ENCODE results near the gene EPN1. TPM values are rescaled to one million over a fixed set of nuclear protein-coding genes. Genes with fewer than 3 reads are reported as not detected.

EPN1 gene
- polyA plus RNA-seq, 1 donor (not counting 4 experiments of a cell fraction or from before 2014, with no cell fraction given), result 23.3 TPM

- Histone ChIP-seq H3K4me1 (ENCODE audit: control insufficient read depth, extremely low read depth, insufficient read depth, low read length) (peaks cover 39% of the 10 kb centered on the region), H4K20me1 (ENCODE audit: control insufficient read depth, extremely low read depth, insufficient read depth, low read length) (no peaks in the 10 kb centered on the region), H2AFZ (ENCODE audit: control insufficient read depth, low read length) (no peak overlapping the region), H3K36me3 (ENCODE audit: control insufficient read depth in 2 of 2, extremely low read depth in 1 of 2, insufficient read depth in 2 of 2, low read length in 2 of 2) (peaks cover 8 to 14% of the 10 kb centered on the region in 2 experiments), H3K4me3 (ENCODE audit: control insufficient read depth in 2 of 3, extremely low read depth in 1 of 3, insufficient read depth in 2 of 3, low read depth in 1 of 3, low read length in 3 of 3) (peak overlapping the region in 2 of 3 experiments; percentile 74 to 92), H3K9me1 (ENCODE audit: control insufficient read depth, extremely low read depth, insufficient read depth, low read length) (no peaks in the 10 kb centered on the region), H3K27ac (ENCODE audit: control insufficient read depth, insufficient read depth, low read length) (no peak overlapping the region), H3K27me3 (ENCODE audit: control insufficient read depth, extremely low read depth, insufficient read depth, low read length) (no peaks in the 10 kb centered on the region), H3K9ac (ENCODE audit: control insufficient read depth, extremely low read depth, insufficient read depth, low read length) (peak overlapping the region; percentile 88), H3K79me2 (ENCODE audit: control insufficient read depth, insufficient read depth, low read length) (peaks cover 34% of the 10 kb centered on the region), H3K9me3 (ENCODE audit: control insufficient read depth, low read depth, low read length) (no peaks in the 10 kb centered on the region), H3K4me2 (ENCODE audit: control insufficient read depth, extremely low read depth, insufficient read depth, low read depth, low read length) (peak overlapping the region; percentile 90)
- dilution Hi-C loops (cut with MboI; ENCODE audit: extremely low pct_ligation_motif_present, low sequenced_read_pairs), result no loop called here
- FAIRE-seq (no peak), DNase-seq (ENCODE audit: low read depth, low spot score) (no peak)
- no peak for TF ChIP-seq CTCF (optimal IDR thresholded peaks at IDR 0.05 in 1 of 3, IDR thresholded peaks at IDR 0.05 in 1 of 3, conservative IDR thresholded peaks at IDR 0.05 in 1 of 3; ENCODE audit: extremely low read depth in 1 of 3, insufficient read depth in 2 of 3, low read length in 3 of 3)
- TF ChIP-seq EZH2 (IDR thresholded peaks at IDR 0.05; ENCODE audit: low read length), result no peak
These were observed 30.0 kb upstream of the EPN1 start for GRCh38 chr19:55644842-55645511.

GRCh38 chr19:55645512-55645881 is 29.5 kb upstream of the EPN1 start:
- H3K27me3 ChIP-seq (ENCODE audit: control insufficient read depth, extremely low read depth, insufficient read depth, low read length), result no peaks in the 10 kb centered on the region
- H3K9me1 ChIP-seq (ENCODE audit: control insufficient read depth, extremely low read depth, insufficient read depth, low read length), result no peaks in the 10 kb centered on the region
- H3K27ac ChIP-seq (ENCODE audit: control insufficient read depth, insufficient read depth, low read length), result no peak overlapping the region
- peaks cover 34% of the 10 kb centered on the region for H3K79me2 ChIP-seq (ENCODE audit: control insufficient read depth, insufficient read depth, low read length)
- no peak overlapping the region for H3K4me2 ChIP-seq (ENCODE audit: control insufficient read depth, extremely low read depth, insufficient read depth, low read depth, low read length)
- H3K36me3 ChIP-seq (ENCODE audit: control insufficient read depth in 2 of 2, extremely low read depth in 1 of 2, insufficient read depth in 2 of 2, low read length in 2 of 2), result peaks cover 8 to 14% of the 10 kb centered on the region in 2 experiments
- no peak overlapping the region for H3K9ac ChIP-seq (ENCODE audit: control insufficient read depth, extremely low read depth, insufficient read depth, low read length)
- H3K9me3 ChIP-seq (ENCODE audit: control insufficient read depth, low read depth, low read length), result no peaks in the 10 kb centered on the region
- TF ChIP-seq EZH2 (IDR thresholded peaks at IDR 0.05; ENCODE audit: low read length) (no peak), CTCF (optimal IDR thresholded peaks at IDR 0.05 in 1 of 3, IDR thresholded peaks at IDR 0.05 in 1 of 3, conservative IDR thresholded peaks at IDR 0.05 in 1 of 3; ENCODE audit: extremely low read depth in 1 of 3, insufficient read depth in 2 of 3, low read length in 3 of 3) (no peak)
- FAIRE-seq, result no peak
- dilution Hi-C loops (cut with MboI; ENCODE audit: extremely low pct_ligation_motif_present, low sequenced_read_pairs), result no loop called here
- DNase-seq (ENCODE audit: low read depth, low spot score), result no peak
- H4K20me1 ChIP-seq (ENCODE audit: control insufficient read depth, extremely low read depth, insufficient read depth, low read length), result no peaks in the 10 kb centered on the region
- H2AFZ ChIP-seq (ENCODE audit: control insufficient read depth, low read length), result no peak overlapping the region
- no peak overlapping the region for H3K4me3 ChIP-seq (ENCODE audit: control insufficient read depth in 2 of 3, extremely low read depth in 1 of 3, insufficient read depth in 2 of 3, low read depth in 1 of 3, low read length in 3 of 3)
- peaks cover 34% of the 10 kb centered on the region for H3K4me1 ChIP-seq (ENCODE audit: control insufficient read depth, extremely low read depth, insufficient read depth, low read length)
